HG02970 (cell line): ENCODE results near the gene SNRNP70.
"Not testable (repeated sequence)": the region's sequence is repeated elsewhere in the genome, so short reads cannot be mapped to it uniquely, and the experiment has no call there.

ENCODE experiments used
- ATAC-seq: cut with Tn5 transposase; IDR thresholded peaks from one replicate; pipeline ENCODE4 v1.9.1; 2021; ENCODE audit warnings: mild to moderate bottlenecking, moderate library complexity, moderate number of reproducible peaks; ENCODE audit not compliant: unreplicated experiment, low FRiP score

Gene SNRNP70

GRCh38 chr19:49141352-49141751 is 56.1 kb downstream of the SNRNP70 start:
- no peak for ATAC-seq

- no peak for ATAC-seq
Observed at GRCh38 chr19:49142866-49143335, 57.6 kb downstream of the SNRNP70 start.

GRCh38 chr19:49145573-49146407 is 60.5 kb downstream of the SNRNP70 start:
- ATAC-seq = no peak

GRCh38 chr19:49146408-49146770 is 61.1 kb downstream of the SNRNP70 start:
- ATAC-seq = not testable (repeated sequence)

GRCh38 chr19:49148044-49148682 is 62.9 kb downstream of the SNRNP70 start:
- ATAC-seq = no peak

- no peak for ATAC-seq
Observed at GRCh38 chr19:49148784-49149651, 63.8 kb downstream of the SNRNP70 start.

GRCh38 chr19:49149652-49150105 is 64.4 kb downstream of the SNRNP70 start:
- ATAC-seq = no peak

GRCh38 chr19:49150106-49150943 is 65.1 kb downstream of the SNRNP70 start:
- no peak for ATAC-seq

GRCh38 chr19:49150944-49151243 is 65.6 kb downstream of the SNRNP70 start:
- ATAC-seq = no peak

- ATAC-seq = no peak
Observed at GRCh38 chr19:49151267-49152118, 66.2 kb downstream of the SNRNP70 start.

- no peak for ATAC-seq
Observed at GRCh38 chr19:49152119-49152550, 66.9 kb downstream of the SNRNP70 start.

GRCh38 chr19:49153167-49153809 is 68.0 kb downstream of the SNRNP70 start:
- ATAC-seq = no peak

- ATAC-seq = no peak
Observed at GRCh38 chr19:49154279-49154678, 69.0 kb downstream of the SNRNP70 start.

- ATAC-seq = no peak
Observed at GRCh38 chr19:49155005-49155819, 70.0 kb downstream of the SNRNP70 start, which contains the start of gene HRC. Gene HRC, minus strand, starts transcription at chr19:49155396. Its CDS starts 159 bp downstream, at chr19:49155237.

- no peak for ATAC-seq
Observed at GRCh38 chr19:49155820-49156346, 70.6 kb downstream of the SNRNP70 start.

- no peak for ATAC-seq
Observed at GRCh38 chr19:49157445-49158224, 72.4 kb downstream of the SNRNP70 start, which contains the start of gene TRPM4. Gene TRPM4, plus strand, starts transcription at chr19:49157792. Its CDS starts 75 bp downstream, at chr19:49157867.
